Transverse colon (tissue), 4 donors: ENCODE data around the gene C1orf50. TPM values are rescaled to one million over a fixed set of nuclear protein-coding genes. Genes with fewer than 3 reads are reported as not detected.

Source experiments
- DNase-seq: peaks from one replicate; pipeline ENCODE4 v3.0.0-alpha.2; 2019
- H3K27ac ChIP-seq, 4 donors: fragments of 200-600 bp; sonication (generic); 2 replicates each; pipeline ENCODE4 v1.5.1; 2016 to 2018; ENCODE audit warnings: inconsistent platforms in 4 of 4
- H3K27me3 ChIP-seq: fragments of 200-600 bp; sonication (generic); 2 replicates; pipeline ENCODE4 v1.5.1; 2017; ENCODE audit warnings: inconsistent platforms
- H3K36me3 ChIP-seq, 4 donors: fragments of 200-600 bp; sonication (generic); 2 replicates each; pipeline ENCODE4 v1.5.1; 2017 to 2019; ENCODE audit warnings: inconsistent platforms in 4 of 4
- H3K4me1 ChIP-seq, 4 donors: fragments of 200-600 bp; sonication (generic); 2 replicates each; pipeline ENCODE4 v1.5.1; 2017 to 2020; ENCODE audit warnings: inconsistent platforms in 4 of 4
- H3K4me3 ChIP-seq, 4 donors: fragments of 200-600 bp; sonication (generic); 1 replicate in 1 of 4; 2 replicates in 3 of 4; pipeline versions ENCODE4 v1.5.1 to v1.6.1; 2017 to 2019; ENCODE audit warnings: inconsistent platforms in 4 of 4
- H3K9me3 ChIP-seq, 2 donors: fragments of 200-600 bp; sonication (generic); 2 replicates each; pipeline ENCODE4 v1.5.1; 2017 to 2019; ENCODE audit warnings: inconsistent platforms in 2 of 2
- CTCF ChIP-seq, 5 experiments: fragments of 200-600 bp in 3 of 5; fragments of 450-650 bp in 2 of 5; sonication (generic) in 3 of 5; IDR thresholded peaks; 1 replicate in 2 of 5; 2 replicates in 3 of 5; pipeline ENCODE4 v1.5.1; 2016 to 2017; ENCODE audit warnings: antibody characterized with exemption in 5 of 5, inconsistent platforms in 3 of 5, mild to moderate bottlenecking in 2 of 5, moderate library complexity in 1 of 5
- EP300 ChIP-seq: sonication (generic); formaldehyde crosslinking; IDR thresholded peaks from one replicate; pipeline ENCODE4 v1.6.1; 2017; ENCODE audit warnings: antibody characterized with exemption, low read depth
- POLR2A ChIP-seq: fragments of 450-650 bp; IDR thresholded peaks from one replicate; pipeline ENCODE4 v1.6.1; 2016; ENCODE audit warnings: antibody characterized with exemption, mild to moderate bottlenecking, moderate library complexity
- POLR2AphosphoS5 ChIP-seq, 3 donors: sonication (generic); formaldehyde crosslinking; IDR thresholded peaks; one replicate each; pipeline ENCODE4 v1.6.1; 2016; ENCODE audit warnings: antibody characterized with exemption in 3 of 3
- WGBS, 2 donors: methylation state at CpG; one replicate each; pipeline ENCODE4 v1.1.5; 2018; ENCODE audit warnings: low coverage in 1 of 2; 5-methylcytosine and 5-hydroxymethylcytosine counted together
- in situ Hi-C, 4 donors: fragments of 200-750 bp; cut with MboI; loops; one replicate each; pipeline versions ENCODE4 v1.15.0 to v1.15.1; 2017; ENCODE audit warnings: low sequenced_read_pairs in 3 of 4, low pct_ligation_motif_present in 1 of 4, low pct_unique_long_range_greater_than_20kb in 1 of 4
- intact Hi-C: fragments of 100-400 bp; cut with DNase I; formaldehyde crosslinking; loops from one replicate; pipeline ENCODE4 v1.15.1; 2023; ENCODE audit warnings: low total_unique reads
- total RNA-seq, 4 donors: library from RNA; depleted of rRNA; stranded (reverse); fragments of >200 nt; gene quantifications; one replicate each; pipeline ENCODE4 v1.1.0, GENCODE V29; 2016

Gene C1orf50
- total RNA-seq, 4 donors from 2014 or later, result 4.0 to 81.2 (median 8.1) TPM

- Histone ChIP-seq H3K4me3 (no peak overlapping the region), H3K27ac (no peak overlapping the region), H3K4me1 (no peaks in the 10 kb centered on the region), H3K9me3 (no peaks in the 10 kb centered on the region), H3K27me3 (no peaks in the 10 kb centered on the region), H3K36me3 (peaks cover 0 to 41% (median 16%) of the 10 kb centered on the region in 4 donors)
- WGBS, 2 donors, result 94 to 95% methylated on average over 5 to 6 of the region's 6 CpGs
- DNase-seq, result no peak
- in situ Hi-C loops, result loop anchor here in 3 of 4 donors (10.0 to 25.0 kb wide), 2 partner anchors 286 to 298 kb away; no protein-coding TSS in a partner anchor
- intact Hi-C loops, result loop anchor here (10.0 kb wide), 1 partner anchor 68 kb away; the partner anchor contains the start of gene ZNF691
- TF ChIP-seq EP300 (no peak), POLR2AphosphoS5 (IDR thresholded peaks at IDR 0.05) (no peak), POLR2A (no peak), CTCF (IDR thresholded peaks at IDR 0.05) (no peak)
Measured at GRCh38 chr1:42776502-42776901, 9.5 kb downstream of the C1orf50 start.

GRCh38 chr1:42777852-42778251 lies 10.8 kb downstream of the C1orf50 start:
- H3K4me3 ChIP-seq, result no peak overlapping the region
- H3K4me1 ChIP-seq, result no peaks in the 10 kb centered on the region
- peaks cover 0 to 41% (median 16%) of the 10 kb centered on the region in 4 donors for H3K36me3 ChIP-seq
- H3K9me3 ChIP-seq, result no peaks in the 10 kb centered on the region
- no peak for DNase-seq
- peak; percentile 46 to 55 (median 51) for TF ChIP-seq CTCF (IDR thresholded peaks at IDR 0.05)
- no peak for TF ChIP-seq POLR2AphosphoS5 (IDR thresholded peaks at IDR 0.05)
- TF ChIP-seq POLR2A, result no peak
- TF ChIP-seq EP300, result no peak
- in situ Hi-C loops, result loop anchor here in 3 of 4 donors (10.0 to 25.0 kb wide), 2 partner anchors 284 to 297 kb away; no protein-coding TSS in a partner anchor
- no peaks in the 10 kb centered on the region for H3K27me3 ChIP-seq
- intact Hi-C loops, result loop anchor here (10.0 kb wide), 1 partner anchor 67 kb away; the partner anchor contains the start of gene ZNF691
- no peak overlapping the region for H3K27ac ChIP-seq

- in situ Hi-C loops (loop anchor here in 3 of 4 donors (10.0 to 25.0 kb wide), 2 partner anchors 283 to 295 kb away; no protein-coding TSS in a partner anchor), intact Hi-C loops (loop anchor here (10.0 kb wide), 1 partner anchor 65 kb away; the partner anchor contains the start of gene ZNF691)
- Histone ChIP-seq H3K36me3 (peaks cover 0 to 30% (median 13%) of the 10 kb centered on the region in 4 donors), H3K4me3 (no peak overlapping the region), H3K27me3 (no peaks in the 10 kb centered on the region), H3K4me1 (peaks cover 0 to under 1% (median 0%) of the 10 kb centered on the region in 4 donors), H3K9me3 (no peaks in the 10 kb centered on the region), H3K27ac (no peak overlapping the region)
- no peak for TF ChIP-seq POLR2A
- no peak for TF ChIP-seq EP300
- no peak for TF ChIP-seq CTCF (IDR thresholded peaks at IDR 0.05)
- TF ChIP-seq POLR2AphosphoS5 (IDR thresholded peaks at IDR 0.05), result no peak
- 42 to 49% methylated on average over 2 of the region's 2 CpGs for WGBS, 2 donors
- no peak for DNase-seq
Measured at GRCh38 chr1:42779725-42780124, 12.7 kb downstream of the C1orf50 start.

GRCh38 chr1:42780176-42780575 lies 13.1 kb downstream of the C1orf50 start:
- in situ Hi-C loops, result loop anchor here in 1 of 4 donors (25.0 kb wide), 1 partner anchor 282 kb away; no protein-coding TSS in a partner anchor
- no peaks in the 10 kb centered on the region for H3K27me3 ChIP-seq
- no peak overlapping the region for H3K27ac ChIP-seq
- no peak for TF ChIP-seq POLR2A
- TF ChIP-seq POLR2AphosphoS5 (IDR thresholded peaks at IDR 0.05), result no peak
- no peak for TF ChIP-seq EP300
- TF ChIP-seq CTCF (IDR thresholded peaks at IDR 0.05), result no peak
- peaks cover 0 to 26% (median 11%) of the 10 kb centered on the region in 4 donors for H3K36me3 ChIP-seq
- no peaks in the 10 kb centered on the region for H3K9me3 ChIP-seq
- 100% methylated on average over 1 of the region's 1 CpG for WGBS, 2 donors
- DNase-seq, result no peak
- no peak overlapping the region for H3K4me3 ChIP-seq
- H3K4me1 ChIP-seq, result peaks cover 0 to 5% (median 4%) of the 10 kb centered on the region in 4 donors
- intact Hi-C loops, result no loop called here
